ENCODE data around the gene CPT1B. TPM values are rescaled to one million over a fixed set of nuclear protein-coding genes. Genes with fewer than 3 reads are reported as not detected.

The CPT1B gene
- total and polyA plus RNA-seq, 10 of the 15 experiments (the other 5 are each of a cell fraction or from before 2014, with no cell fraction given): 3.5 to 54.0 (median 21.7) TPM

- POLR2A ChIA-PET: interaction anchor here (0.6 to 10.0 kb wide), 9 partner anchors 8 to 345 kb away, joined by 3 to 232 read pairs (median 6); partner anchors contain the start of genes KLHDC7B, LMF2, NCAPH2 and SCO2
- Histone ChIP-seq H4K20me1 (ENCODE audit: control insufficient read depth, insufficient read depth) (no peaks in the 10 kb centered on the region), H2AFZ (ENCODE audit: control insufficient read depth, low read depth, low read length) (0 out of 2 replicates have a peak overlapping the region, but pooled peaks have one; percentile 1), H3K27me3 (replicated peaks in 1 of 2; ENCODE audit: control insufficient read depth in 2 of 2, insufficient read depth in 2 of 2, low read length in 1 of 2) (no peaks in the 10 kb centered on the region), H3K9ac (ENCODE audit: control insufficient read depth, insufficient read depth, low read length) (peak overlapping the region; percentile 56), H3K27ac (ENCODE audit: control insufficient read depth, insufficient read depth) (peak overlapping the region; percentile 95), H3K4me2 (ENCODE audit: control insufficient read depth, insufficient read depth) (peak overlapping the region; percentile 54), H3K4me3 (0 out of 2 replicates have a peak overlapping the region, but pooled peaks have one; percentile 36), H3K36me3 (ENCODE audit: control insufficient read depth in 2 of 2, insufficient read depth in 2 of 2, low read length in 1 of 2) (no peaks in the 10 kb centered on the region), H3K4me1 (ENCODE audit: control insufficient read depth, insufficient read depth, low read length) (peaks cover 54% of the 10 kb centered on the region), H3K79me2 (ENCODE audit: control insufficient read depth, insufficient read depth, low read length) (peaks cover 33% of the 10 kb centered on the region), H3K9me3 (replicated peaks; ENCODE audit: control insufficient read depth, insufficient read depth, low read length) (no peaks in the 10 kb centered on the region)
- CTCF ChIA-PET: interaction anchor here (0.7 to 2.0 kb wide), 4 partner anchors 9 to 86 kb away, joined by 3 to 11 read pairs (median 7); partner anchors contain the start of gene SCO2
- 7% methylated on average over 7 of the region's 8 CpGs for WGBS (ENCODE audit: insufficient coverage, insufficient replicate concordance, low lambda C conversion rate, missing lambda C conversion rate)
- ATAC-seq: no peak
- intact Hi-C loops (cut with micrococcal nuclease; ENCODE audit: unreplicated experiment) (no loop called here), in situ Hi-C loops (cut with MboI) (loop anchor here (10.0 kb wide), 1 partner anchor 570 kb away; the partner anchor contains the start of gene PIM3)
- RAD21 ChIA-PET (ENCODE audit: unreplicated experiment): interaction anchor here (1.5 to 2.6 kb wide), 4 partner anchors 10 to 86 kb away, joined by 3 to 12 read pairs (median 8); partner anchors contain the start of genes KLHDC7B, NCAPH2 and SCO2
- no peak for FAIRE-seq
- TF ChIP-seq TAF1 (IDR thresholded peaks at IDR 0.05; ENCODE audit: borderline replicate concordance, low read depth, low read length): peak; percentile 34; the same call in 1 of the 2 replicates
- TF ChIP-seq CUX1 (IDR thresholded peaks at IDR 0.05; ENCODE audit: insufficient replicate concordance, low read depth, low read length): no peak
- no peak for DNase-seq (ENCODE audit: low read depth, low spot score)
- BruUV-seq (replicated peaks): no TSS peak
- SMC1A ChIA-PET (ENCODE audit: uncharacterized antibody, unreplicated experiment): interaction anchor here (2.7 to 3.3 kb wide), 2 partner anchors 10 to 87 kb away, joined by 10 to 13 read pairs; partner anchors contain the start of gene SCO2
These were observed 43.1 kb downstream of the CPT1B start for GRCh38 chr22:50535113-50535512.
